ENCODE results near the gene ZNF547. TPM values are rescaled to one million over a fixed set of nuclear protein-coding genes. Genes with fewer than 3 reads are reported as not detected.
A peak's percentile ranks its signal among the peaks of the same experiment; 100 is the strongest.

The ZNF547 gene
- total RNA-seq, 1 experiment from 2014 or later, result 6.1 TPM

- H3K27me3 ChIP-seq (replicated peaks; ENCODE audit: insufficient read depth, low read depth, low read length, poor library complexity), result peaks cover 17% of the 10 kb centered on the region
- peak overlapping the region; percentile 93 for H3K4me3 ChIP-seq (ENCODE audit: low read depth, low read length, poor library complexity, severe bottlenecking)
- H3K27ac ChIP-seq (ENCODE audit: low read depth, low read length, poor library complexity, severe bottlenecking), result no peak overlapping the region
- no peak for TF ChIP-seq EZH2 (IDR thresholded peaks at IDR 0.05; ENCODE audit: borderline replicate concordance, low read depth, low read length, poor library complexity, severe bottlenecking)
- intact Hi-C loops (cut with micrococcal nuclease; ENCODE audit: unreplicated experiment), result no loop called here
- no TSS peak for BruUV-seq (replicated peaks)
- no peaks in the 10 kb centered on the region for H3K9me3 ChIP-seq (ENCODE audit: low read depth, low read length, poor library complexity, severe bottlenecking)
- peaks cover 25% of the 10 kb centered on the region for H3K36me3 ChIP-seq (ENCODE audit: insufficient read depth, low read length, poor library complexity, severe bottlenecking)
- no peaks in the 10 kb centered on the region for H3K4me1 ChIP-seq (ENCODE audit: insufficient read depth, low read length, poor library complexity, severe bottlenecking)
- ChIA-PET CTCF (no interaction called here), POLR2A (ENCODE audit: low non-redundant PET) (no interaction called here)
- DNase-seq (ENCODE audit: low spot score), result no peak
Observed at GRCh38 chr19:57321751-57322150, 41.6 kb upstream of the ZNF547 start.

GRCh38 chr19:57324992-57325391, 38.4 kb upstream of the ZNF547 start:
- peaks cover 53% of the 10 kb centered on the region for H3K36me3 ChIP-seq (ENCODE audit: insufficient read depth, low read length, poor library complexity, severe bottlenecking)
- intact Hi-C loops (cut with micrococcal nuclease; ENCODE audit: unreplicated experiment), result no loop called here
- no peaks in the 10 kb centered on the region for H3K4me1 ChIP-seq (ENCODE audit: insufficient read depth, low read length, poor library complexity, severe bottlenecking)
- TF ChIP-seq EZH2 (IDR thresholded peaks at IDR 0.05; ENCODE audit: borderline replicate concordance, low read depth, low read length, poor library complexity, severe bottlenecking) (no peak), CTCF (conservative IDR thresholded peaks at IDR 0.05; ENCODE audit: low read depth, low read length) (no peak)
- POLR2A ChIA-PET (ENCODE audit: low non-redundant PET), result no interaction called here
- DNase-seq (ENCODE audit: low spot score), result no peak
- no peak overlapping the region for H3K27ac ChIP-seq (ENCODE audit: low read depth, low read length, poor library complexity, severe bottlenecking)
- H3K27me3 ChIP-seq (replicated peaks; ENCODE audit: insufficient read depth, low read depth, low read length, poor library complexity), result no peaks in the 10 kb centered on the region
- H3K9me3 ChIP-seq (ENCODE audit: low read depth, low read length, poor library complexity, severe bottlenecking), result no peaks in the 10 kb centered on the region
- CTCF ChIA-PET, result no interaction called here
- no TSS peak for BruUV-seq (replicated peaks)
- H3K4me3 ChIP-seq (ENCODE audit: low read depth, low read length, poor library complexity, severe bottlenecking), result no peak overlapping the region

- no peak overlapping the region for H3K27ac ChIP-seq (ENCODE audit: low read depth, low read length, poor library complexity, severe bottlenecking)
- H3K4me1 ChIP-seq (ENCODE audit: insufficient read depth, low read length, poor library complexity, severe bottlenecking), result no peaks in the 10 kb centered on the region
- peaks cover 57% of the 10 kb centered on the region for H3K36me3 ChIP-seq (ENCODE audit: insufficient read depth, low read length, poor library complexity, severe bottlenecking)
- H3K27me3 ChIP-seq (replicated peaks; ENCODE audit: insufficient read depth, low read depth, low read length, poor library complexity), result no peaks in the 10 kb centered on the region
- ChIA-PET CTCF (no interaction called here), POLR2A (ENCODE audit: low non-redundant PET) (no interaction called here)
- no peak for DNase-seq (ENCODE audit: low spot score)
- TF ChIP-seq CTCF (conservative IDR thresholded peaks at IDR 0.05; ENCODE audit: low read depth, low read length) (no peak), EZH2 (IDR thresholded peaks at IDR 0.05; ENCODE audit: borderline replicate concordance, low read depth, low read length, poor library complexity, severe bottlenecking) (no peak)
- H3K4me3 ChIP-seq (ENCODE audit: low read depth, low read length, poor library complexity, severe bottlenecking), result no peak overlapping the region
- no TSS peak for BruUV-seq (replicated peaks)
- no peaks in the 10 kb centered on the region for H3K9me3 ChIP-seq (ENCODE audit: low read depth, low read length, poor library complexity, severe bottlenecking)
- intact Hi-C loops (cut with micrococcal nuclease; ENCODE audit: unreplicated experiment), result no loop called here
Observed at GRCh38 chr19:57327993-57328392, 35.4 kb upstream of the ZNF547 start.

- TF ChIP-seq EZH2 (IDR thresholded peaks at IDR 0.05; ENCODE audit: borderline replicate concordance, low read depth, low read length, poor library complexity, severe bottlenecking) (no peak), CTCF (conservative IDR thresholded peaks at IDR 0.05; ENCODE audit: low read depth, low read length) (no peak)
- POLR2A ChIA-PET (ENCODE audit: low non-redundant PET), result no interaction called here
- intact Hi-C loops (cut with micrococcal nuclease; ENCODE audit: unreplicated experiment), result no loop called here
- Histone ChIP-seq H3K27me3 (replicated peaks; ENCODE audit: insufficient read depth, low read depth, low read length, poor library complexity) (no peaks in the 10 kb centered on the region), H3K4me3 (ENCODE audit: low read depth, low read length, poor library complexity, severe bottlenecking) (no peak overlapping the region), H3K36me3 (ENCODE audit: insufficient read depth, low read length, poor library complexity, severe bottlenecking) (peaks cover 11% of the 10 kb centered on the region), H3K4me1 (ENCODE audit: insufficient read depth, low read length, poor library complexity, severe bottlenecking) (no peaks in the 10 kb centered on the region), H3K9me3 (ENCODE audit: low read depth, low read length, poor library complexity, severe bottlenecking) (no peaks in the 10 kb centered on the region), H3K27ac (ENCODE audit: low read depth, low read length, poor library complexity, severe bottlenecking) (no peak overlapping the region)
- CTCF ChIA-PET, result no interaction called here
- peak; percentile 10 for DNase-seq (ENCODE audit: low spot score)
- BruUV-seq (replicated peaks), result no TSS peak
Observed at GRCh38 chr19:57334191-57334590, 29.2 kb upstream of the ZNF547 start.
